ENCODE results near the gene CKS2.

DNA sequence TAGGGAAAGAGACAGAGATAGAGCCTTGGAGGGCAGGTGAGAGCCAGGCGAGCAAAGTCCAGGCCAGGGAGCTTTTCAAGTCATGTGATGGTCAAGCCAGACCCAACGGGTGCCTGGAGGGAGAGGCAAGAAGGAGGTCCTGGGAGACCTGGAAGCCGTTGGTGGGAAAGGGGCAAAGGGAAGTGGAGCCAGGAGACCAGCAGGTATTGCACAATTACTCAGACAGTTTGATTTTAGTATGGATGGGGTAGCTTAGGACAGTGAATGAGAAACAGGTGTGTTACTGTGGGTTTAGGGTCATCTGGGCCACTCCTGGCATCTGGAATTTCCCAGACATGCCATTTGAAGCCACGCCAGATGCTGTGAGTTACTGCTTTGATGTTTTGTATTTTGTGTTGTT lies 12.4 kb downstream of the CKS2 start:
- TF ChIP-seq, protein P1, sequence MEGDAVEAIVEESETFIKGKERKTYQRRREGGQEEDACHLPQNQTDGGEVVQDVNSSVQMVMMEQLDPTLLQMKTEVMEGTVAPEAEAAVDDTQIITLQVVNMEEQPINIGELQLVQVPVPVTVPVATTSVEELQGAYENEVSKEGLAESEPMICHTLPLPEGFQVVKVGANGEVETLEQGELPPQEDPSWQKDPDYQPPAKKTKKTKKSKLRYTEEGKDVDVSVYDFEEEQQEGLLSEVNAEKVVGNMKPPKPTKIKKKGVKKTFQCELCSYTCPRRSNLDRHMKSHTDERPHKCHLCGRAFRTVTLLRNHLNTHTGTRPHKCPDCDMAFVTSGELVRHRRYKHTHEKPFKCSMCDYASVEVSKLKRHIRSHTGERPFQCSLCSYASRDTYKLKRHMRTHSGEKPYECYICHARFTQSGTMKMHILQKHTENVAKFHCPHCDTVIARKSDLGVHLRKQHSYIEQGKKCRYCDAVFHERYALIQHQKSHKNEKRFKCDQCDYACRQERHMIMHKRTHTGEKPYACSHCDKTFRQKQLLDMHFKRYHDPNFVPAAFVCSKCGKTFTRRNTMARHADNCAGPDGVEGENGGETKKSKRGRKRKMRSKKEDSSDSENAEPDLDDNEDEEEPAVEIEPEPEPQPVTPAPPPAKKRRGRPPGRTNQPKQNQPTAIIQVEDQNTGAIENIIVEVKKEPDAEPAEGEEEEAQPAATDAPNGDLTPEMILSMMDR (IDR thresholded peaks at IDR 0.05; ENCODE audit: insufficient read depth, low read length, poor library complexity, severe bottlenecking): no peak
- TF ChIP-seq EZH2phosphoT487 (conservative IDR thresholded peaks at IDR 0.05; ENCODE audit: low read length): no peak

All from SU-DHL-6 (cell line).